MV-4-11 (cell line): Measurements from ENCODE around the gene ATP6V0C.
"Not testable (repeated sequence)": the region's sequence is repeated elsewhere in the genome, so short reads cannot be mapped to it uniquely, and the experiment has no call there.

Source experiments
- DNase-seq: peaks from one replicate; lab custom pipeline; 2025; lab: John Stamatoyannopoulos, UW

Gene ATP6V0C

GRCh38 chr16:2528161-2529060 lies 14.7 kb downstream of the ATP6V0C start:
- DNase-seq: no peak

GRCh38 chr16:2529061-2529931 lies 15.5 kb downstream of the ATP6V0C start:
- no peak for DNase-seq

- no peak for DNase-seq
Measured at GRCh38 chr16:2529961-2530628, 16.3 kb downstream of the ATP6V0C start.

- DNase-seq: no peak
Measured at GRCh38 chr16:2530629-2531318, 17.0 kb downstream of the ATP6V0C start.

GRCh38 chr16:2531371-2531695 lies 17.6 kb downstream of the ATP6V0C start, which contains the start of gene CEMP1:
Gene CEMP1 (minus strand): TSS chr16:2531408. CDS start chr16:2531073, 335 bp downstream.
- no peak for DNase-seq

GRCh38 chr16:2531696-2532493 lies 18.1 kb downstream of the ATP6V0C start:
- DNase-seq: peak; percentile 94

GRCh38 chr16:2532494-2533141 lies 18.9 kb downstream of the ATP6V0C start:
- peak; percentile 48 for DNase-seq

GRCh38 chr16:2533142-2533755 lies 19.5 kb downstream of the ATP6V0C start:
- DNase-seq: not testable (repeated sequence)

- no peak for DNase-seq
Measured at GRCh38 chr16:2533912-2534311, 20.2 kb downstream of the ATP6V0C start.

GRCh38 chr16:2534335-2534734 lies 20.6 kb downstream of the ATP6V0C start:
- not testable (repeated sequence) for DNase-seq

- peak; percentile 99 for DNase-seq
Measured at GRCh38 chr16:2535625-2536013, 21.9 kb downstream of the ATP6V0C start.

- peak; percentile 90 for DNase-seq
Measured at GRCh38 chr16:2537451-2538379, 24.0 kb downstream of the ATP6V0C start, which contains the start of gene PDPK1. Gene PDPK1 (plus strand): TSS chr16:2538021. CDS start chr16:2538113, 92 bp downstream.

- peak; percentile 10 for DNase-seq
Measured at GRCh38 chr16:2539192-2539844, 25.6 kb downstream of the ATP6V0C start.

- DNase-seq: not testable (repeated sequence)
Measured at GRCh38 chr16:2539845-2540458, 26.2 kb downstream of the ATP6V0C start.

GRCh38 chr16:2540912-2541311 lies 27.2 kb downstream of the ATP6V0C start:
- peak; percentile 53 for DNase-seq

- not testable (repeated sequence) for DNase-seq
Measured at GRCh38 chr16:2541409-2541808, 27.7 kb downstream of the ATP6V0C start.

GRCh38 chr16:2543771-2544170 lies 30.0 kb downstream of the ATP6V0C start:
- not testable (repeated sequence) for DNase-seq
